Heart right ventricle (tissue), 16 donors: ENCODE results near the gene ZFAND3. TPM values are rescaled to one million over a fixed set of nuclear protein-coding genes. Genes with fewer than 3 reads are reported as not detected.

Source experiments
- ATAC-seq, 8 donors: fragments of 200-7000 bp; cut with Tn5 transposase; one replicate each; pipeline ENCODE4 v1.9.1; 2020; ENCODE audit warnings: mild to moderate bottlenecking in 8 of 8, moderate library complexity in 8 of 8, moderate number of reproducible peaks in 1 of 8
- DNase-seq, 2 donors: peaks; one replicate each; pipeline ENCODE4 v3.0.0-alpha.2; 2020
- H3K27ac ChIP-seq, 10 donors: fragments of 200-600 bp; sonication (generic) in 2 of 10; one replicate each; pipeline versions ENCODE4 v1.5.0 to v1.8.0; 2020 to 2022; ENCODE audit warnings: mild to moderate bottlenecking in 3 of 10
- H3K27me3 ChIP-seq, 7 donors: fragments of 200-600 bp; one replicate each; pipeline ENCODE4 v1.8.0; 2021 to 2022; ENCODE audit warnings: mild to moderate bottlenecking in 2 of 7
- H3K36me3 ChIP-seq, 9 donors: fragments of 200-600 bp; sonication (generic) in 1 of 9; one replicate each; pipeline versions ENCODE4 v1.5.0 to v1.8.0; 2020 to 2022; ENCODE audit warnings: mild to moderate bottlenecking in 2 of 9
- H3K4me1 ChIP-seq, 9 donors: fragments of 200-600 bp; sonication (generic) in 1 of 9; one replicate each; pipeline versions ENCODE4 v1.5.0 to v1.8.0; 2020 to 2022; ENCODE audit warnings: mild to moderate bottlenecking in 4 of 9
- H3K4me3 ChIP-seq, 10 donors: fragments of 200-600 bp; sonication (generic) in 2 of 10; one replicate each; pipeline versions ENCODE4 v1.5.0 to v1.8.0; 2020 to 2022; ENCODE audit warnings: mild to moderate bottlenecking in 7 of 10, moderate library complexity in 2 of 10
- H3K9me3 ChIP-seq, 11 donors: fragments of 200-600 bp in 10 of 11; sonication (generic) in 2 of 11; one replicate each; pipeline versions ENCODE4 v1.5.0 to v1.8.0; 2013 to 2022; ENCODE audit warnings: mild to moderate bottlenecking in 2 of 11, control low read depth in 1 of 11, moderate library complexity in 1 of 11
- CTCF ChIP-seq, 9 donors: fragments of 200-600 bp; sonication (generic) in 2 of 9; IDR thresholded peaks; one replicate each; pipeline versions ENCODE4 v1.5.0 to v1.8.0; 2021 to 2022; ENCODE audit warnings: antibody characterized with exemption in 9 of 9, mild to moderate bottlenecking in 5 of 9, moderate library complexity in 1 of 9
- WGBS, 2 donors: extraction: QIAGEN DNeasy Blood & Tissue Kit; methylation state at CpG; one replicate each; pipeline ENCODE4 v1.1.7; 2013; ENCODE audit warnings: inconsistent platforms in 1 of 2; 5-methylcytosine and 5-hydroxymethylcytosine counted together
- intact Hi-C, 10 donors: fragments of 100-400 bp; cut with DNase I; formaldehyde crosslinking; loops; one replicate each; pipeline versions ENCODE4 v1.11.1 to v1.14.2; 2022
- polyA plus RNA-seq, 2 donors: library from polyadenylated mRNA; stranded (reverse); fragments of 200-250 nt; gene quantifications; one replicate each; pipeline ENCODE4 v1.2.3, GENCODE V29; 2013
- total RNA-seq, 10 donors: library from RNA; stranded (reverse); fragmentation: NEBNext Ultra II Directional in 3 of 10; extraction: Animal tissue kit (Norgen Biotek cat#: 25700) in 3 of 10; gene quantifications; one replicate each; pipeline versions ENCODE4 v1.2.1 to v1.2.4, GENCODE V29; 2021 to 2023
- donor health status: Arrhythmogenic right ventricular cardiomyopathy.
- donor health status: ischemic (EF 13 %, LVEDD 7.1; RV severe dilation, severe dysfunction).
- donor health status: healthy with polysubstance abuse.
- donor health status: DM: no; HTN: yes; CAD: no.
- donor health status: DM: no; HTN: no; CAD: no.
- donor health status: ischemic (EF 25% LVEDD 6.9; RV normal size, moderate dysfunction).
- donor health status: ischemic (EF 25% LVEDD 5.7; RV mildly dilated, moderate dysfunction).
- donor health status: healthy.
- donor health status: DM: yes; HTN: yes; CAD: no.
- donor health status: Ischemic cardiomyopathy.
- donor health status: ischemic (EF 35%, LVEDD 5.7; RV mildly dilated, moderate dysfunction).
- donor health status: nonischemic (EF 11% LVEDD 7.7; RV severe dilation, severe dysfunction).
- donor health status: DM: yes; HTN: yes; CAD: no.
- donor health status: PGD.
- donor health status: ischemic (EF 29% LVEDD 5.4; RV normal size, mild dysfunction).
- donor health status: nonischemic (EF 23%, LVEDD 6.1; RV moderate dilation, normal function).

Gene ZFAND3
- total and polyA plus RNA-seq, 12 donors = 24.4 to 123 (median 105) TPM

DNA sequence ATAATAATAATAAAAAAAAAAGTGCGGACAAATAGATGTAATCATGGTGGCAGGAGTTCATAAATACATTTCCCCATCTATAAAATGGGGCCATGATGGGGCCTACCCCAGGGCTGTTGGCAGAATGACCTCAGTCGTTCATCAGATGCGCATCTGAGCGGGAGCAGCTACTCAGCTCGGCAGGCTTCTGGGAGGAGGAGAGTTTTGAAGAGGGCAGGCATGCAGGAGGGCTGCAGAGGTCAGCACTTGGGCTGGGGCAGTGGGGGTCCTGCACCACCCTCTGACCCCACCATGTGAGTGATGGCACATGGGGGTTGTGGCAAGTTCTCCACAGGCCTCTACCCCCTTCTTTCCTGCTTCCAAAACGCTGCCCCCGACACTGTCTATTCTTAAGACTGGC is 373.5 kb downstream of the ZFAND3 start:
- 95 to 96% methylated on average over 7 of the region's 7 CpGs for WGBS, 2 donors
- DNase-seq = no peak

GRCh38 chr6:38193481-38194281 is 374.2 kb downstream of the ZFAND3 start:
- Histone ChIP-seq H3K27me3 (no peaks in the 10 kb centered on the region), H3K36me3 (peaks cover 0 to 6% (median 0%) of the 10 kb centered on the region in 9 donors), H3K4me3 (no peak overlapping the region), H3K9me3 (no peaks in the 10 kb centered on the region), H3K4me1 (no peaks in the 10 kb centered on the region), H3K27ac (no peak overlapping the region)
- DNase-seq (no peak), ATAC-seq (no peak)
- intact Hi-C loops = no loop called here
- WGBS, 2 donors = 85 to 89% methylated on average over 9 of the region's 9 CpGs
- TF ChIP-seq CTCF (IDR thresholded peaks at IDR 0.05) = no peak

More for the DNA sequence above, 373.5 kb downstream of the ZFAND3 start:
- TF ChIP-seq CTCF (IDR thresholded peaks at IDR 0.05) = no peak
- Histone ChIP-seq H3K27me3 (no peaks in the 10 kb centered on the region), H3K4me1 (no peaks in the 10 kb centered on the region), H3K36me3 (peaks cover 0 to 6% (median 0%) of the 10 kb centered on the region in 9 donors), H3K27ac (no peak overlapping the region), H3K4me3 (no peak overlapping the region), H3K9me3 (no peaks in the 10 kb centered on the region)
- no peak for ATAC-seq
- intact Hi-C loops = no loop called here

DNA sequence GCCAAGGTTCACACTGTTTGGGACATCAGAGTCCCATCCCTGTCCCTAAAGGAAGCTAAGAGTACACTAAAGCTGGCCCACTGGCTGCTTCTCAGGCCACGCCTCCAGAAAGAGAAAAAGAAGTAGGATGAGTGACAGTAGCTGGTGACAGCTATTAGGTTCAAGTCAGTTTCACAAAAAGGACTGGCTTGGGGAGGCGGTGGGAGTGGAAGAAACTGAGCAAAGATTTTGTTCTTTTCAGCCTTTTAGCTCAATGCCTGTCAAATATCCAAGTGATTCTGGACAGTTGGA is 374.7 kb downstream of the ZFAND3 start:
- Histone ChIP-seq H3K4me1 (no peaks in the 10 kb centered on the region), H3K4me3 (no peak overlapping the region), H3K36me3 (peaks cover 0 to 6% (median 0%) of the 10 kb centered on the region in 9 donors), H3K27me3 (no peaks in the 10 kb centered on the region), H3K9me3 (no peaks in the 10 kb centered on the region), H3K27ac (no peak overlapping the region)
- WGBS, 2 donors = 97 to 98% methylated on average over 2 of the region's 2 CpGs
- ATAC-seq = no peak
- intact Hi-C loops = no loop called here
- no peak for TF ChIP-seq CTCF (IDR thresholded peaks at IDR 0.05)
- no peak for DNase-seq

- Histone ChIP-seq H3K36me3 (peaks cover 0 to 6% (median 0%) of the 10 kb centered on the region in 9 donors), H3K9me3 (no peaks in the 10 kb centered on the region), H3K4me1 (no peaks in the 10 kb centered on the region), H3K27me3 (no peaks in the 10 kb centered on the region), H3K4me3 (no peak overlapping the region), H3K27ac (no peak overlapping the region)
- no peak for ATAC-seq
- WGBS, 2 donors = 96 to 99% methylated on average over 7 of the region's 7 CpGs
- DNase-seq = no peak
- intact Hi-C loops = no loop called here
- no peak for TF ChIP-seq CTCF (IDR thresholded peaks at IDR 0.05)
These were observed 375.1 kb downstream of the ZFAND3 start for GRCh38 chr6:38194589-38194988.
